PC-3 (cell line): Measurements from ENCODE around the gene ROR1.

Source experiments
- EZH2 ChIP-seq: fragments of 300-600 bp; sonication (generic); IDR thresholded peaks from one replicate; pipeline ENCODE4 v1.6.1; 2017; ENCODE audit warnings: antibody characterized with exemption, mild to moderate bottlenecking, low read length; ENCODE audit not compliant: unreplicated experiment
- TF ChIP-seq, protein P1 (sequence below): fragments of 300-600 bp; sonication (generic); conservative IDR thresholded peaks from 2 replicates; pipeline ENCODE4 v1.5.1; 2017; ENCODE audit warnings: antibody characterized with exemption, low read depth, mild to moderate bottlenecking, low read length

- TF ChIP-seq, protein P1, sequence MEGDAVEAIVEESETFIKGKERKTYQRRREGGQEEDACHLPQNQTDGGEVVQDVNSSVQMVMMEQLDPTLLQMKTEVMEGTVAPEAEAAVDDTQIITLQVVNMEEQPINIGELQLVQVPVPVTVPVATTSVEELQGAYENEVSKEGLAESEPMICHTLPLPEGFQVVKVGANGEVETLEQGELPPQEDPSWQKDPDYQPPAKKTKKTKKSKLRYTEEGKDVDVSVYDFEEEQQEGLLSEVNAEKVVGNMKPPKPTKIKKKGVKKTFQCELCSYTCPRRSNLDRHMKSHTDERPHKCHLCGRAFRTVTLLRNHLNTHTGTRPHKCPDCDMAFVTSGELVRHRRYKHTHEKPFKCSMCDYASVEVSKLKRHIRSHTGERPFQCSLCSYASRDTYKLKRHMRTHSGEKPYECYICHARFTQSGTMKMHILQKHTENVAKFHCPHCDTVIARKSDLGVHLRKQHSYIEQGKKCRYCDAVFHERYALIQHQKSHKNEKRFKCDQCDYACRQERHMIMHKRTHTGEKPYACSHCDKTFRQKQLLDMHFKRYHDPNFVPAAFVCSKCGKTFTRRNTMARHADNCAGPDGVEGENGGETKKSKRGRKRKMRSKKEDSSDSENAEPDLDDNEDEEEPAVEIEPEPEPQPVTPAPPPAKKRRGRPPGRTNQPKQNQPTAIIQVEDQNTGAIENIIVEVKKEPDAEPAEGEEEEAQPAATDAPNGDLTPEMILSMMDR, result no peak
- no peak for TF ChIP-seq EZH2
Measured at GRCh38 chr1:63807046-63807445, 33.2 kb downstream of the ROR1 start.
